ENCODE data around the gene PTP4A1. TPM values are rescaled to one million over a fixed set of nuclear protein-coding genes. Genes with fewer than 3 reads are reported as not detected.

The PTP4A1 gene
- total RNA-seq, 4 donors from 2014 or later, result 12.4 to 85.4 (median 50.4) TPM

DNA sequence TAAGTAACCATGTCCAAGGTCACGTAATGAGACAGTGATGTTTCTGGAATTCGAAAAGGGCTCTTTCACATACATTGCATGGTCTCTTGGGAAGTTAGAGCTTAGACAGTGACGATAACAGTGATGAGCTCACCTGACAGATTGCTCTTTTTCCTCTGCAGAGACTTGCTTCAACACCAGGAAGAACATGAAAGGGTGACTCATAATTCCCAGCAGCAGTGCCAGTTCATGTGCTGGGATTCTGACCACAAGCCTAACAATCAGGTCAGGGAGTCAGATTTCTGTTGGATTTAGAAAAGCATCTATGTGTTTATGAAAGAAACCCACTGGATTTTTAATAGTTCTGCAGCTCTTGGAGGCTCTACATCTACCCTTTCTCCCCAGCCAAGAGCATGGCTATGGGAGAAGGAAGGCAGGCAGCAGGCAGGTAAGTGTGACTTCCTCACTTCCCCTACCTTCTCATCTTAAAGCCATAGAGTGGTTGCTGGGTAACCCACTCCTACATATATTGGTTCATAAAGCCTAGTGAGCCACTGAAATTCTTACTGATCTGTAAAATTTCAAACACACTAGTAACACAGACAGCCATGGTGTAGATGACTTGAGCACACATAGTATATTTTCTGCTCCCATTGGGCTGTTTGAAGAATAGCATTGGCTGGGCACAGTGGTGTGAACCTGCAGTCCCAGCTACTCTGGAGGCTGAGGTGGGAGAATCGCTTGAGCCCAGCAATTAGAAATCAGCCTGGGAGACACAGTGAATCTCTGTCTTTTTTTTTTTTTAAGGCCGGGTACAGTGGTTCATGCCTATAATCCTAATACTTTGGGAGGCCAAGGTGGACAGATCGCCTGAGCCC lies 44.4 kb upstream of the PTP4A1 start:
- H3K27me3 ChIP-seq, result no peaks in the 10 kb centered on the region
- 64% methylated on average over 6 of the region's 6 CpGs for WGBS
- H3K4me1 ChIP-seq, result peaks cover 12% of the 10 kb centered on the region
- no peak for TF ChIP-seq POLR2AphosphoS5 (IDR thresholded peaks at IDR 0.05)
- no peak for TF ChIP-seq CTCF (IDR thresholded peaks at IDR 0.05)
- TF ChIP-seq POLR2A (IDR thresholded peaks at IDR 0.05), result no peak
- TF ChIP-seq EP300 (IDR thresholded peaks at IDR 0.05), result no peak
- no peaks in the 10 kb centered on the region for H3K9me3 ChIP-seq
- peak overlapping the region; percentile 24 for H3K27ac ChIP-seq
- no peak for DNase-seq (ENCODE audit: low spot score in 2 of 2)
- H3K4me3 ChIP-seq, result no peak overlapping the region
- H3K36me3 ChIP-seq, result no peaks in the 10 kb centered on the region

- WGBS, result 41% methylated on average over 4 of the region's 4 CpGs
- H3K27ac ChIP-seq, result no peak overlapping the region
- H3K9me3 ChIP-seq, result no peaks in the 10 kb centered on the region
- no peak for TF ChIP-seq POLR2AphosphoS5 (IDR thresholded peaks at IDR 0.05)
- TF ChIP-seq EP300 (IDR thresholded peaks at IDR 0.05), result no peak
- no peak for TF ChIP-seq POLR2A (IDR thresholded peaks at IDR 0.05)
- TF ChIP-seq CTCF (IDR thresholded peaks at IDR 0.05), result no peak
- H3K4me1 ChIP-seq, result peaks cover 12% of the 10 kb centered on the region
- H3K36me3 ChIP-seq, result no peaks in the 10 kb centered on the region
- no peak for DNase-seq (ENCODE audit: low spot score in 2 of 2)
- no peaks in the 10 kb centered on the region for H3K27me3 ChIP-seq
- no peak overlapping the region for H3K4me3 ChIP-seq
Observed at GRCh38 chr6:63529498-63529897, 42.8 kb upstream of the PTP4A1 start.

DNA sequence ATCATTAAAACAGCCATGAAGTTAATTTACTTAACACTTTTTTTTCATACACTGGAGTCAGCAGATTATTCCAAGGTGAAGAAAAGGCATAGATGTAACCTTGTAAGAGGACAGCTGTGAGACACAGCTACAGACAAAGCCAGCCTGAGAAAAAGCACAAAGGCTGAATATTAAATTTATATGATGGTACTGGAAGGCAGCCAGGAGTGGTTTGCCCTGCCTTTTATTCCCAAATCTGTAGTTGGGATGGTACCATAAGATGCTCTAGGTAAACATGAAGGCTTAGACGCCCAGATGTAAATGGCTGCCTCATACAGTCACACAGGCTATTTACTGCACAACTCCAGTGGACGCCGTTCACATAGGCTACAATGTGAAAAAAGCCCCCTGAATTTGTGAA lies 42.1 kb upstream of the PTP4A1 start:
- Histone ChIP-seq H3K27ac (no peak overlapping the region), H3K9me3 (no peaks in the 10 kb centered on the region), H3K27me3 (no peaks in the 10 kb centered on the region), H3K4me1 (peaks cover 12% of the 10 kb centered on the region), H3K4me3 (no peak overlapping the region), H3K36me3 (no peaks in the 10 kb centered on the region)
- DNase-seq (ENCODE audit: low spot score in 2 of 2), result no peak
- WGBS, result 85% methylated on average over 3 of the region's 3 CpGs
- TF ChIP-seq EP300 (IDR thresholded peaks at IDR 0.05) (no peak), POLR2A (IDR thresholded peaks at IDR 0.05) (no peak), POLR2AphosphoS5 (IDR thresholded peaks at IDR 0.05) (no peak), CTCF (IDR thresholded peaks at IDR 0.05) (no peak)

- DNase-seq (ENCODE audit: low spot score in 2 of 2), result no peak
- Histone ChIP-seq H3K9me3 (no peaks in the 10 kb centered on the region), H3K4me3 (no peak overlapping the region), H3K27me3 (no peaks in the 10 kb centered on the region), H3K36me3 (no peaks in the 10 kb centered on the region), H3K4me1 (peaks cover 12% of the 10 kb centered on the region), H3K27ac (no peak overlapping the region)
- TF ChIP-seq POLR2AphosphoS5 (IDR thresholded peaks at IDR 0.05), result no peak
- no peak for TF ChIP-seq CTCF (IDR thresholded peaks at IDR 0.05)
- TF ChIP-seq POLR2A (IDR thresholded peaks at IDR 0.05), result no peak
- no peak for TF ChIP-seq EP300 (IDR thresholded peaks at IDR 0.05)
- 89% methylated on average over 1 of the region's 1 CpG for WGBS
Observed at GRCh38 chr6:63530991-63531390, 41.3 kb upstream of the PTP4A1 start.

DNA sequence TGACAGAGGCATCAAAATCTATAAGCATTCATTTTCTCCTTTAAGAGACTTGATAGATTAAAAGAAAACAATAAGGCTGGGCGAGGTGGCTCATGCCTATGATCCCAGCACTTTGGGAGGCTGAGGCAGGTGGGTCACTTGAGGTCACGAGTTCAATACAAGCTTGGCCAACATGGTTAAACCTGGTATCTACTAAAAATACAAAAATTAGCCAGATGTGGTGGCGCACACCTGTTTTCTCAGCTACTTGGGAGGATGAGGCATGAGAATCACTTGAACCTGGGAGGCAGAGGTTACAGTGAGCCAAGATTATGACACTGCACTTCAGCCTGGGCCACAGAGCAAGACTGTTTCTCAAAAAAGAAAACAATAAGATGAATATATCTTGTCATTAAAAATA lies 39.3 kb upstream of the PTP4A1 start:
- Histone ChIP-seq H3K27me3 (no peaks in the 10 kb centered on the region), H3K4me1 (peaks cover 6% of the 10 kb centered on the region), H3K36me3 (no peaks in the 10 kb centered on the region), H3K4me3 (no peak overlapping the region), H3K9me3 (no peaks in the 10 kb centered on the region), H3K27ac (no peak overlapping the region)
- DNase-seq (ENCODE audit: low spot score in 2 of 2), result no peak
- TF ChIP-seq POLR2AphosphoS5 (IDR thresholded peaks at IDR 0.05), result no peak
- WGBS, result 80% methylated on average over 3 of the region's 3 CpGs

Data from suprapubic skin (tissue), 4 donors.